Measurements from ENCODE around the gene TMEM270. TPM values are rescaled to one million over a fixed set of nuclear protein-coding genes. Genes with fewer than 3 reads are reported as not detected.
"Not testable (repeated sequence)": the region's sequence is repeated elsewhere in the genome, so short reads cannot be mapped to it uniquely, and the experiment has no call there.

TMEM270 gene
- total RNA-seq, 4 donors from 2014 or later, result not detected

DNA sequence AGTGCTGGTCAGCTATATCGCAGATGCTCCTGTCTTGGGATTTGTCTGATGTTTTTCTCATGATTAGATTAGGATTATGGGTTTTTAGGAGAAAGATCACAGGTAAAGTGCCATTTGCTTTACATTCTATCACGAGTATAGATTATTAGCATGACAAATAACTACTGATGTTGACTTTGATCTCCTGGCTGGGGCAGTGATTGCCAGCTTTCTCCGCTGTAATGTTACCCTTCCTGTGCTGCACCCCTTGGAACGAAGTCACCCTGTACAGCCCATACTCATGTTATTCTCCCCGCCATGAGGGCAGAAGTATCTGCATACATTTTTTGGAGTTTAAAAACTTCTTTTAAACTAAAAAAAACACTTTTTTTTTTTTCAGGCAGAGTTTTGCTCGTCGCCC is 40.9 kb upstream of the TMEM270 start:
- no peaks in the 10 kb centered on the region for H3K36me3 ChIP-seq
- peaks cover 0 to 17% (median 5%) of the 10 kb centered on the region in 3 donors for H3K4me1 ChIP-seq
- no peak overlapping the region for H3K4me3 ChIP-seq
- H3K9me3 ChIP-seq, result no peaks in the 10 kb centered on the region
- TF ChIP-seq, protein P1, sequence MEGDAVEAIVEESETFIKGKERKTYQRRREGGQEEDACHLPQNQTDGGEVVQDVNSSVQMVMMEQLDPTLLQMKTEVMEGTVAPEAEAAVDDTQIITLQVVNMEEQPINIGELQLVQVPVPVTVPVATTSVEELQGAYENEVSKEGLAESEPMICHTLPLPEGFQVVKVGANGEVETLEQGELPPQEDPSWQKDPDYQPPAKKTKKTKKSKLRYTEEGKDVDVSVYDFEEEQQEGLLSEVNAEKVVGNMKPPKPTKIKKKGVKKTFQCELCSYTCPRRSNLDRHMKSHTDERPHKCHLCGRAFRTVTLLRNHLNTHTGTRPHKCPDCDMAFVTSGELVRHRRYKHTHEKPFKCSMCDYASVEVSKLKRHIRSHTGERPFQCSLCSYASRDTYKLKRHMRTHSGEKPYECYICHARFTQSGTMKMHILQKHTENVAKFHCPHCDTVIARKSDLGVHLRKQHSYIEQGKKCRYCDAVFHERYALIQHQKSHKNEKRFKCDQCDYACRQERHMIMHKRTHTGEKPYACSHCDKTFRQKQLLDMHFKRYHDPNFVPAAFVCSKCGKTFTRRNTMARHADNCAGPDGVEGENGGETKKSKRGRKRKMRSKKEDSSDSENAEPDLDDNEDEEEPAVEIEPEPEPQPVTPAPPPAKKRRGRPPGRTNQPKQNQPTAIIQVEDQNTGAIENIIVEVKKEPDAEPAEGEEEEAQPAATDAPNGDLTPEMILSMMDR (IDR thresholded peaks at IDR 0.05), result no peak
- TF ChIP-seq POLR2A (IDR thresholded peaks at IDR 0.05), result no peak
- WGBS, 2 donors, result 81 to 87% methylated on average over 7 of the region's 7 CpGs
- intact Hi-C loops (cut with DNase I), result no loop called here
- H3K27me3 ChIP-seq, result no peaks in the 10 kb centered on the region
- no peak overlapping the region for H3K27ac ChIP-seq
- DNase-seq, result no peak

DNA sequence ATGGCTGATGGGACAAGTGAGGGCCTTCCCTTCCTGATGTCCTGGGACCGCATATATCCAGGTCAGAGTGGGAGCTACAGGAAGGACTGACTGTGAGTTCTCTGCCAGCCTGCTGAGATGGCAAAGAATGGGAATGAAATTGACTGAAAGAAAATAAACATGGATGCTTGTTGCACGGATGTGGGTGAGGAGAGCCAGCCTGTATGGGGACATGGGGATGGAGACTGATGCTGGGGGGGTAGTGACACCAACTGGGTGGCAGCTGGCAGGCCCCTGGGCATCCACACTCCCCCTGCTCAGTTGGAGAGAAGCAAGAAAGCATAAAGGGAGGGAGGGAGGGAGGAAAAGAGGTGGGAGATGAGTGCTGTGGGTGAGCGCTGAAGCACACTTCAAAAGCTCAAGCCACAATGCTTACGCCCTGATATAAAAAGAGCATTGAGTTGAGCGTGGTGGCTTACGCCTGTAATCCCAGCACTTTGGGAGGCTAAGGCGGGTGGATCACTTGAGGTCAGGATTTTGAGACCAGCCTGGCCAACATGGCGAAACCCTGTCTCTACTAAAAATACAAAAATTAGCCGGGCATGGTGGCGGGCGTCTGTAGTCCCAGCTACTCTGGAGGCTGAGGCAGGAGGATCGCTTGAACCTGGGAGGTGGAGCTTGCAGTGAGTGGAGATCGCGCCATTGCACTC is 39.2 kb upstream of the TMEM270 start:
- Histone ChIP-seq H3K4me1 (peaks cover 0 to 21% (median 5%) of the 10 kb centered on the region in 3 donors), H3K27ac (peak overlapping the region in 3 of 4 donors; percentile 61 to 77 (median 76))
- intact Hi-C loops (cut with DNase I); H3K4me3 ChIP-seq; DNase-seq; H3K27me3 ChIP-seq; H3K9me3 ChIP-seq; H3K36me3 ChIP-seq: not testable (repeated sequence)
- 85 to 87% methylated on average over 11 to 13 of the region's 14 CpGs for WGBS, 2 donors

DNA sequence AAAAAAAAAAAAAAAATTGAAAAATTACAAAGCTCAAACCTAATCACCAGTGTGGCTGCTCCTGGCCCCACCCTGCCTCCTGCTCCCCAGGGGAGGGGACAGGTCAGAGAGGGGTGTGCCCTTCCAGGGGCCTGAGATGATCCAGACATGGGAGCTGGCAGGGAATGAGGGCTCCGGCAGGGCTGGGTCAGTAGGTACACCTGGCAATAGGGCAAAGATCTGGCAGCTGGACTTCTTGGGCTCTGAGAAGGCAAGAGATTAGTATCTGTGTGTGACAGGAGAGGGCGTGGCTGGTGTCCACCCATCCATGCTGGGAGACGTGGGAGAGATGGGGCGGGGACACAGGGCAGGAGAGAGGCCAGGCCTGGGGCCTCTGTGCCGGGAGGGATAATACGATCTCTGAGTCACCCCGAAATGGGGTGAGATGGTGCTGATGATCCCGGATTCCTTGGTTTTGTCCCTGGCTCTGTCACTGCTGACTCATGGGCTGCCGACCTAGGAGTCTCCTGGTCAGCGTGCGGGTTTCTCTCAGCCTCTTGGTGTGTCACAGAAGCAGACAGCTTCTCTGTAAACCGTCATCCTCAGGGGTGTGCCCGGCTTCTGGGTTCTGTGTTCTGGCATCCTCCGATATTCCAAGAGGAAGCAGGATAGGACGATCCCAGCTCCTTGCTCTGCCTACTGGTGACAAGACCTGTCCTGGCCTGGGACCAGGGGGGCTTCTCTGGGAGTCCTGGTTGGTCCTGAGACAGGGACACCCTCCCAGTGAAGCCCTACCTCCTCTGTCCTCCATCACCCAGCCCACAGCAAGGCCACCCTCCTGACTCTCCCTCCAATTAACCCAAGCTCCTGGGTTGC is 38.4 kb upstream of the TMEM270 start:
- intact Hi-C loops (cut with DNase I), result no loop called here
- no peaks in the 10 kb centered on the region for H3K27me3 ChIP-seq
- no peaks in the 10 kb centered on the region for H3K9me3 ChIP-seq
- peaks cover 2 to 30% (median 8%) of the 10 kb centered on the region in 3 donors for H3K4me1 ChIP-seq
- H3K27ac ChIP-seq, result peak overlapping the region; percentile 60 to 77 (median 68)
- H3K4me3 ChIP-seq, result no peak overlapping the region
- H3K36me3 ChIP-seq, result no peaks in the 10 kb centered on the region
- no peak for TF ChIP-seq POLR2A (IDR thresholded peaks at IDR 0.05)
- TF ChIP-seq, protein P1 (IDR thresholded peaks at IDR 0.05), result no peak
- 37 to 41% methylated on average over 11 to 14 of the region's 15 CpGs for WGBS, 2 donors
- no peak for DNase-seq

DNA sequence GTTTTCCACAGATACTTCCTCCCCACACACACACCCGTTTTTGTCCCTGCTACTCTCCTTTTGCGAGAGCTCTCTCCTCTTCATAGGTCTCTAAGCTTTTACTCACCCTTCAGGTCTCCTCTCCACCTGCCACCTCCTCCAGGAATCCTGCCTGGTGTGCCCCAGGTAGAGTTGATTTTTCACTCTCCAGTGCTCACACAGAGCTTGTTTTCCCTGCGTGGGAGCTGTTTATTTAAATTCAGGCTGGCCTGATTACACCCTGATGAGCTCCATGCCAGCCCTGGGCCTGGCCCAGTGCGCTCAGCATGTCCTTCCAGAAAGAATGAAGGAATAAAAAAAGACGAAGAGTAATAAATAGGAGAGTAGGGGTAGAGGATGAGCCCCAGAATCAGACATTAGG is 37.7 kb upstream of the TMEM270 start:
- Histone ChIP-seq H3K4me1 (peaks cover 10 to 37% (median 15%) of the 10 kb centered on the region in 3 donors), H3K4me3 (no peak overlapping the region), H3K36me3 (no peaks in the 10 kb centered on the region), H3K27me3 (no peaks in the 10 kb centered on the region), H3K27ac (peak overlapping the region in 3 of 4 donors; percentile 48 to 77 (median 76)), H3K9me3 (no peaks in the 10 kb centered on the region)
- intact Hi-C loops (cut with DNase I), result no loop called here
- WGBS, 2 donors, result 72 to 80% methylated on average over 3 to 5 of the region's 5 CpGs
- DNase-seq, result no peak
- TF ChIP-seq, protein P1 (IDR thresholded peaks at IDR 0.05), result no peak
- TF ChIP-seq POLR2A (IDR thresholded peaks at IDR 0.05), result no peak

DNA sequence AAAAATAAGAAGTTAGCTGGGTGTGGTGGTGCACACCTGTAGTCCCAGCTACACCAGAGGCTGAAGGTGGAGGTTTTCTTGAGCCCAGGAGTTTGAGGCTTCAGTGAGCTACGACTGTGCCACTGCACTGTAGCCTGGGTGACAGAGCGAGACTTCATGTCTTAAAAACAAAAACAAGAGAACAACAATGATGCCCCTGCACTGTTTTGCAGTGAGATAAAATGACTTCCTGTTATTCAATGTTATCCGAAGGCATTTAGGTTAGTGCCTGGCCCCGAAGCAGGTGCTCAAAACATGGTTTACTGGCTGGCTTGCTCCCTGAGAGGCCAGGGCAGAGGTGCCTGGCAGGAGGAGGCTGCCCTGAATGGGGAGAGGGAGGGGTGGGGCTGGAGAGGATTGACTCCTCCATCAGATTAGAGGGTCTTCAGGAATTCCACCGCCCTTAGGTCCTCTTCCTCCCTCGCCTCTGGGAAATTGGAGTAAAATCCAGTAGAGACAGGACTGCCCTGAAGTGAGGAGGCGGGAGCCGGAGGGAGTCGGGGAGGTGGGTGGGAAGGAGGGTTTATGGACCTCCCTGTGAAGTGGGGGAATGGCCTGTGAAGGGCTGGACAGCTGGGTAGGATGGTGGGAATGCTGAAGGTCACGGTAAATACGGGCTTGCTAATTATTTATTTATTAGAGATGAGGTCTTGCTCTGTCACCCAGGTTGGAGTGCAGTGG is 36.9 kb upstream of the TMEM270 start:
- Histone ChIP-seq H3K4me1 (peaks cover 11 to 44% (median 18%) of the 10 kb centered on the region in 3 donors), H3K27ac (peak overlapping the region in 1 of 4 donors; percentile 77), H3K36me3 (no peaks in the 10 kb centered on the region), H3K4me3 (no peak overlapping the region), H3K27me3 (no peaks in the 10 kb centered on the region), H3K9me3 (no peaks in the 10 kb centered on the region)
- DNase-seq, result no peak
- 80 to 81% methylated on average over 8 to 10 of the region's 11 CpGs for WGBS, 2 donors
- intact Hi-C loops (cut with DNase I), result no loop called here
- TF ChIP-seq, protein P1 (IDR thresholded peaks at IDR 0.05), result no peak
- TF ChIP-seq POLR2A (IDR thresholded peaks at IDR 0.05), result no peak
